HG02571 (cell line): Measurements from ENCODE around the gene FAM107B.

ENCODE experiments used
- ATAC-seq: cut with Tn5 transposase; IDR thresholded peaks from one replicate; pipeline ENCODE4 v1.9.1; 2021; ENCODE audit warnings: mild to moderate bottlenecking, moderate library complexity; ENCODE audit not compliant: unreplicated experiment

Gene FAM107B

GRCh38 chr10:14563359-14563940 is 211.2 kb downstream of the FAM107B start:
- ATAC-seq, result no peak

GRCh38 chr10:14563076-14563336 is 211.7 kb downstream of the FAM107B start:
- ATAC-seq, result no peak

GRCh38 chr10:14562218-14563075 is 212.2 kb downstream of the FAM107B start:
- no peak for ATAC-seq

GRCh38 chr10:14560791-14561765 is 213.6 kb downstream of the FAM107B start:
- no peak for ATAC-seq

- ATAC-seq, result no peak
Measured at GRCh38 chr10:14560274-14560673, 214.4 kb downstream of the FAM107B start.

- no peak for ATAC-seq
Measured at GRCh38 chr10:14558025-14558424, 216.7 kb downstream of the FAM107B start.

GRCh38 chr10:14557567-14557966 is 217.1 kb downstream of the FAM107B start:
- ATAC-seq, result no peak

- ATAC-seq, result peak; percentile 48
Measured at GRCh38 chr10:14556285-14556956, 218.3 kb downstream of the FAM107B start.

- no peak for ATAC-seq
Measured at GRCh38 chr10:14555807-14556206, 218.9 kb downstream of the FAM107B start.

GRCh38 chr10:14554491-14555205 is 220.0 kb downstream of the FAM107B start:
- ATAC-seq, result no peak

GRCh38 chr10:14554091-14554490 is 220.6 kb downstream of the FAM107B start:
- ATAC-seq, result no peak

- ATAC-seq, result no peak
Measured at GRCh38 chr10:14553448-14553847, 221.2 kb downstream of the FAM107B start.

GRCh38 chr10:14552015-14552414 is 222.7 kb downstream of the FAM107B start:
- ATAC-seq, result no peak

- ATAC-seq, result no peak
Measured at GRCh38 chr10:14550471-14550981, 224.2 kb downstream of the FAM107B start.

GRCh38 chr10:14549496-14549895 is 225.2 kb downstream of the FAM107B start:
- ATAC-seq, result no peak

GRCh38 chr10:14548970-14549369 is 225.7 kb downstream of the FAM107B start:
- no peak for ATAC-seq

- no peak for ATAC-seq
Measured at GRCh38 chr10:14548474-14548873, 226.2 kb downstream of the FAM107B start.

- no peak for ATAC-seq
Measured at GRCh38 chr10:14547816-14548215, 226.9 kb downstream of the FAM107B start.

- no peak for ATAC-seq
Measured at GRCh38 chr10:14545827-14546226, 228.9 kb downstream of the FAM107B start.

GRCh38 chr10:14543904-14544210 is 230.8 kb downstream of the FAM107B start:
- ATAC-seq, result no peak
